Naive B cell (primary cell): ENCODE results near the gene EEF1G. TPM values are rescaled to one million over a fixed set of nuclear protein-coding genes. Genes with fewer than 3 reads are reported as not detected.
"Not testable (repeated sequence)": the region's sequence is repeated elsewhere in the genome, so short reads cannot be mapped to it uniquely, and the experiment has no call there.

ENCODE experiments used
- ATAC-seq, 2 donors: fragments of 150-1000 bp; cut with Tn5 transposase; 2 replicates each; pipeline ENCODE4 v1.10.0; 2021; ENCODE audit warnings: low read depth in 2 of 2, mild to moderate bottlenecking in 2 of 2, moderate library complexity in 2 of 2
- DNase-seq: peaks from one replicate; pipeline ENCODE4 v3.0.0; 2022
- H3K27ac Mint-ChIP-seq, 6 donors: one replicate each; pipeline ENCODE4 v1.8.0; 2020 to 2022; ENCODE audit warnings: mild to moderate bottlenecking in 6 of 6, mixed read lengths in 6 of 6, moderate library complexity in 5 of 6, inconsistent platforms in 2 of 6
- H3K27me3 Mint-ChIP-seq, 3 donors: one replicate each; pipeline ENCODE4 v1.8.0; 2021 to 2022; ENCODE audit warnings: mixed read lengths in 3 of 3, mild to moderate bottlenecking in 1 of 3
- H3K36me3 Mint-ChIP-seq, 2 donors: one replicate each; pipeline ENCODE4 v1.8.0; 2020 to 2022; ENCODE audit warnings: mixed read lengths in 2 of 2, inconsistent platforms in 1 of 2, mild to moderate bottlenecking in 1 of 2
- H3K4me1 Mint-ChIP-seq, 3 donors: one replicate each; pipeline ENCODE4 v1.8.0; 2020 to 2022; ENCODE audit warnings: mixed read lengths in 3 of 3, inconsistent platforms in 1 of 3, mild to moderate bottlenecking in 1 of 3, moderate library complexity in 1 of 3
- H3K4me3 Mint-ChIP-seq, 8 donors: one replicate each; pipeline ENCODE4 v1.8.0; 2020 to 2022; ENCODE audit warnings: mild to moderate bottlenecking in 8 of 8, mixed read lengths in 8 of 8, moderate library complexity in 8 of 8, inconsistent platforms in 2 of 8
- H3K9me3 Mint-ChIP-seq, 7 donors: one replicate each; pipeline ENCODE4 v1.8.0; 2020 to 2022; ENCODE audit warnings: mixed read lengths in 7 of 7, mild to moderate bottlenecking in 5 of 7, inconsistent platforms in 2 of 7, moderate library complexity in 1 of 7
- polyA plus RNA-seq, 6 donors: library from polyadenylated mRNA; unstranded; fragments of 300-500 nt; fragmentation: Illumina TruSeq; gene quantifications; one replicate each; pipeline ENCODE4 v1.2.3, GENCODE V29; 2021; ENCODE audit warnings: low read depth in 6 of 6

The EEF1G gene
- polyA plus RNA-seq, 6 donors from 2014 or later: 1,313 to 1,862 (median 1,450) TPM

DNA sequence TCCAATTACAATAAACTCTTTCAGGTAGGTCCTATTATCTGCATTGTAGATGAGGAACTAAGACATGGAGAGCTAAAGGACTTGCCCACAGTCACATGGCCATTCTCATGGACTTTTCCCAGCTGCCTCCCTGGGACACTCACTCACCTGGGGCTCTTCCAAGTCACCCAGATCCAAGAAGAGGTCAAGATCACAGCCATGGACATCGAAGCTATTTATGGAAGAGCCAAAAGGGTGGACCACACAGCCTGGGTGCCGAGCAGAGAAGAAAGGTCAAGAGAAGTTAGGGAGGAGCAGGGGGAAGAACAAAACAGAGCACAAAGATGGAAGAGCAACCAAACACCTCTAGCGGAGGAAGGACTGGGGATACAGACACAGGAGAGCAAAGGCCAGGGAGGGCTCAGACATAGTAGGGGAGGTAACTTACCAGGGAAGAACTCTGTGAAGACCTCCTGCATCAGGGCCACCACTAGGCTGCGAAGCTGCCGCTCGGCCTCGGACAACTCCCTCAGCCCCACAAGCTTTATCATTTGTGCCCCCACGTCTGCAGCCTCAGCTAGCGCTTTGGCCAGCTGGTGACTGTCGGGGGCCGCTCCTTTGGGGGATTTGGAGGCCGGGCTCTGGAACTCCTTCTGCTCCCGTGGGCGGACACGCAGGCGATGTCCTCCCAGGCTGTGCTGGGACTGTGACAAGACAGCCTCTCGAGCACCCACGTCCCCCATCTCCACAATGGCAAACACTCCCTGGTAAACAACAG, 7.4 kb upstream of the EEF1G start:
- DNase-seq (no peak), ATAC-seq (no peak)
- H3K9me3 Mint-ChIP-seq: no peaks in the 10 kb centered on the region
- H3K4me3 Mint-ChIP-seq: no peak overlapping the region
- H3K4me1 Mint-ChIP-seq: peaks cover 0 to 6% (median 6%) of the 10 kb centered on the region in 3 donors
- H3K27me3 Mint-ChIP-seq: no peaks in the 10 kb centered on the region
- peaks cover 0 to 15% of the 10 kb centered on the region in 2 donors for H3K36me3 Mint-ChIP-seq
- H3K27ac Mint-ChIP-seq: no peak overlapping the region

DNA sequence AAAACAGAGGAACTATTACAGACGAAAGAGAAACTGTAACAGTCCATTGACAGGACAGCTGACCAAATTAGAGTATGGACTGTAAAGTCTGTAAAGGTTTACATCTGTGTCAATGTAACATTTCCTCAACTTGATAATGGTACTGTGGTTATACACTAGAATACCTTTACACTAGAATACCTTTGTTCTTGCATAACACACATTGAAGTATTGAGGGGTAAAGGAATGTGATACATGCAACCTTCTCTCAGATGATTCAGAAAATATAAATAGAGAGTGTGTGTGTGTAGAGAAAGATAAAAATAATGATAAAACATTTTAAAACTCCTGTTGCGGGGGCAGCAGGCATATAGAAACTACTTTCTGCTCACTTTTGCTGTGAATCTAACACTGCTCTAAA, 5.6 kb upstream of the EEF1G start:
- no peak overlapping the region for H3K4me3 Mint-ChIP-seq
- peaks cover 10 to 21% (median 14%) of the 10 kb centered on the region in 3 donors for H3K4me1 Mint-ChIP-seq
- peaks cover 0 to 15% of the 10 kb centered on the region in 2 donors for H3K36me3 Mint-ChIP-seq
- H3K9me3 Mint-ChIP-seq: no peaks in the 10 kb centered on the region
- ATAC-seq: no peak
- no peak for DNase-seq
- no peaks in the 10 kb centered on the region for H3K27me3 Mint-ChIP-seq
- H3K27ac Mint-ChIP-seq: no peak overlapping the region

DNA sequence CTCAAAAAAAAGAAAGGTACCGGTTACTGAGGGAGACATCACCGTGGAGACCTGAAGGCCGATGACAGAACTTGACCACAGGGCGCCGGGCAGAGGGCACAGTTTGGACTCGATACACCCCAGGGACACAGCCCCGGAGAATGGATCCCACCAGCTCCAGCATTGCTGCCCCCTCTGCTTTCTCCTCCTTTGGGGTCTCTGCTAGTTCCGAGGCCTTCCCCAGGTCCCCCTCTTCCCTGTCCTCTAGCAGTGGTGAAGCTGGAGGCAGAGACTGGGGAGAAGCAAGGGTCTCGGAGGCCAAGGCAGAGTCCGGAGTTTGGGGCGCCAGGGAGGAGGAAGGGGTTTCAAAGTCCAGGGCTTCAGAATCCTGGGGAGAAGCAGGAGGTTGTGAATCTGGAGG, 4.8 kb upstream of the EEF1G start:
- no peaks in the 10 kb centered on the region for H3K9me3 Mint-ChIP-seq
- H3K36me3 Mint-ChIP-seq: peaks cover 0 to 15% of the 10 kb centered on the region in 2 donors
- H3K4me1 Mint-ChIP-seq: peaks cover 11 to 23% (median 20%) of the 10 kb centered on the region in 3 donors
- ATAC-seq (no peak), DNase-seq (no peak)
- no peak overlapping the region for H3K27ac Mint-ChIP-seq
- H3K4me3 Mint-ChIP-seq: peak overlapping the region in 1 of 8 donors; percentile 59
- H3K27me3 Mint-ChIP-seq: no peaks in the 10 kb centered on the region

DNA sequence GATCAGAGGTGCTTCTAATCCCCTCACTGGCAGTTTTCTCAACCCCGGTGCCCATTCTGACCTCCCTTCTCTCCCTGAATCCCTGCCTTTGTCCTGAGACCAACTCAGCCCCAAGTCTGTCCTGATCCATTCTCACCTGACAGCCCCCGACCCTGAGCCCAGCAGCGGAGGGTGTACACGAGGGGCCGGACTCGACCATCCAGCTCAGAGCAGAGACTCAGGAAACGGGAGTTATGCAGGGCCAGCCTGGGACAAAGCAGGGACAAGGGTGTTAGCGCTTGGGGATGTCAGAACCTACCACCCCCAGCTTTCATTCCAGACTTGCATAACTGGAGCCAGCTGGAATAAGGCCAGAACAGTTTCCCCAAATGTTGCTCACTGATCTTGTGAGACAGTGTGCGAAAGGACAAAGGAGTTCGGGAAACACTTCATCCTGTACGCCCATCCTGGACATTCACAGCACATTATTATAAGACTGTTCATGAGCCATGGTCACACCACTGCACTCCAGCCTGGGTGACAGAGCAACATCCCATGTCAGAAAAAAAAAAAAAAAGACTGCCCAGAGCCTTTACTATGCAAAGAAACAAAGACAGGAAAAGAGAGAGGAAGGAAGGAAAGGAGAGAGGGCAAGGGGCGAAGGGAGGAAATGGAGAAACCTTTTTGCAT, 3.5 kb upstream of the EEF1G start:
- no peak for ATAC-seq
- Mint-ChIP-seq H3K4me3 (peak overlapping the region in 1 of 8 donors; percentile 56), H3K36me3 (peaks cover 5 to 15% of the 10 kb centered on the region in 2 donors), H3K27ac (no peak overlapping the region), H3K27me3 (no peaks in the 10 kb centered on the region), H3K9me3 (no peaks in the 10 kb centered on the region), H3K4me1 (peaks cover 22 to 36% (median 30%) of the 10 kb centered on the region in 3 donors)
- DNase-seq: no peak

DNA sequence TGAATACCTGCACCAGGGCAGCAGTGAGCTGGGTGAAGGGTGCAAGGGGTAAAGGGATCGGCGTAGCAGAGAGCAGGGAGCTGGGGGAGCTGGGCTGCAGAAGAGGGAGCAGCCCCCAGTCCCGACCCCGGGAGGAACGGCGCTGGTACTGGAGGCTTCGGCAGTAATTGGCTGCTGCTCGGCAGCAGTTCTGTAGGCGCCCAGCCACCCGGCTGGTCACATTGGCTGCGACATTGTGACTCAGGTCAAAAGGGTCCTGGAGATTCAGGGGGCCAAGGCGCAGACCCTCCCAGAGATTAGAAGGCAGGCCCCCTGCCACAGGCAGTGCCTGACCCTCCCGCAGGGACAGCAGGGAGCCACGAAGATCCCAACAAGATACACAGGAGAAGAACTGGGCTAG, 2.1 kb upstream of the EEF1G start:
- Mint-ChIP-seq H3K27ac (peak overlapping the region in 2 of 6 donors; percentile 86 to 97), H3K9me3 (no peaks in the 10 kb centered on the region), H3K4me3 (peak overlapping the region in 7 of 8 donors; percentile 69 to 100 (median 96)), H3K27me3 (no peaks in the 10 kb centered on the region), H3K4me1 (peaks cover 34 to 50% (median 43%) of the 10 kb centered on the region in 3 donors), H3K36me3 (peaks cover 15 to 23% of the 10 kb centered on the region in 2 donors)
- DNase-seq: no peak
- no peak for ATAC-seq

DNA sequence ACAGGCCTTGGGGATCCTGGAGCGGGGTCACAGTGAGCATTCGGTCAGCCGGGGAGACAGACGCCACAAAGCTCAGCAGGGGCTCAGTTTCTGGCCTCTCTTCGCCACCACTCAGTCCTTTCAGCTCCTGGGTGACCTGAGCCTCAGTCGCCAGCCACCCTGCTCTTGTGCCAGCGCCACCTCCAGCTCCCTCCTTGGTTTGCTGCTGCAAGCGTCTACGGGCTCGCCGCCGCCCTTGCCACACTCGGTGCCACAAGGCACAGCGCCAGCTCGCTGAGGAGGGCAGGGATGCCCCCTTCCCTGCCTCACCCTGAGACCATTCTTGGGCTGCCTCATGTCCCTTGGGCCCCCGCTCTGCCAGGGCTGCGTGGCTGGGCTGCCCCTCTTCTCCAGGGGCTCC, 1.5 kb upstream of the EEF1G start:
- Mint-ChIP-seq H3K4me3 (peak overlapping the region; percentile 96 to 100 (median 98)), H3K36me3 (peaks cover 17 to 24% of the 10 kb centered on the region in 2 donors), H3K27me3 (no peaks in the 10 kb centered on the region), H3K9me3 (no peaks in the 10 kb centered on the region), H3K27ac (peak overlapping the region; percentile 41 to 98 (median 94)), H3K4me1 (peaks cover 37 to 53% (median 48%) of the 10 kb centered on the region in 3 donors)
- DNase-seq: no peak
- ATAC-seq: no peak

DNA sequence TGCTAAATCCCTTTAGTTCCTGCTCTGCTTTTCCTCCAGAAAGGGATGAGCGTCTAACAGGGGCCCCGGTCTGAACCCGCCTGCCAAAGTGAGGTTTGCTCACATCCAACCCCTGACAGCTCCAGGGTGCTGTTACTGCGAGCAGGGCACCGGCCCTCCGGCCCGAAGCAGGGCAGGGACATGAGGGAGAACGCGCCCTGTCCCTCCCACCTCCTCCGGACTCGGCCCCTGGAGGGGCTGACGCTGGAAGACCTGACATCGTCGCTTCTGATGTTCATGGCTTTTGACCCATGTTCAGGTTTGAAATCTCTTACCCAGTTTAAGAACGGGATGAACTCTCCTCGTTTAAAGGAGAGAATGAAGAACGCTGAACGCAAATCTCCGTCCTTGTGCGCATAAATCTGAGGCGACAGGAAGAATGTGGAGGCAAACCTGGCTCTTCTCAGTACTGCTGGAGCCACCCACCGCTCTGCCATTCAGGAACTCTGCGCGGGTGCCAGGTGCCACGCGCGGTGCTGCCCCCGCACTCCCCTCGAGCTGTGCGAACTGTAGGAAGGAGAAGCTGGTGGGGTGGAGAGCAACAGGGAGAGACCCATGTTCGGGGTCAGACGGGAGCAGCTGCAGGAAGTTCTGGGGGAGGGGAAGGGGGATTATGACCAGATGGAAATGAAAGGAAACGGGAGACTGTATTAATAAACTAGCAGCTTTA, 826 bp upstream of the EEF1G start:
- peak; percentile 2 for ATAC-seq
- Mint-ChIP-seq H3K9me3 (no peaks in the 10 kb centered on the region), H3K4me1 (peaks cover 38 to 54% (median 53%) of the 10 kb centered on the region in 3 donors), H3K27me3 (no peaks in the 10 kb centered on the region), H3K27ac (peak overlapping the region; percentile 96 to 98 (median 98)), H3K4me3 (peak overlapping the region; percentile 96 to 100 (median 98)), H3K36me3 (peaks cover 17 to 24% of the 10 kb centered on the region in 2 donors)
- no peak for DNase-seq

DNA sequence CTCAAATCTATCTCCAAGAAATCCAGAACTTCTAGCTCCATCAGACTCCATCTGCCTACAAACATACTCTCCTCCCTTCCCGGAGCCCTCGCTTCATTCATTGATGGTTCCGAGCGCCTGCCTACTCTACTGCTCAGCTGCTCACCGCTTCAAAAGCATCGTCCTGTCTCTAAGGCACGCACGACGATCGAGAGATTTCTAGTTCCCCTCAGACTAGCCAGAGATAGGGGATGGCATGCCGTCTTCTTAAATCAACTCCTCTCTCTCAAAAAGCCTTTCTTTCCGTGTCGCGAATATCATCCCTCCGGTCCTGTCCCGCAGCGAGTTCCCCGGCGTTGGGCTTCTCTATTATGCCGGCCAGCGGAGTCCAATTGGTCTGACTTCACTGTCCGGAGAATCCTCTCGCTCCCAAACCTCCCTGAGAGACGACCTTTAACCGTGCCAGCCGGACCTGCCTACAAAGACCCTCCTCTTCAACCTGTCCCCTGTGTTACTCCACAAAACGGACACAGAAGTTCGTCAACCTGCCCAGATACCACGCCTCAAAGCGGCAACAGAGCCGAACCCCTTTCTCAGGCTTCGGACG, 592 bp downstream of the EEF1G start:
- no peaks in the 10 kb centered on the region for H3K27me3 Mint-ChIP-seq
- ATAC-seq: peak; percentile 12 to 25
- DNase-seq: peak; percentile 28
- H3K9me3 Mint-ChIP-seq: no peaks in the 10 kb centered on the region
- peak overlapping the region; percentile 96 to 98 (median 98) for H3K27ac Mint-ChIP-seq
- H3K4me3 Mint-ChIP-seq: peak overlapping the region; percentile 96 to 100 (median 98)
- peaks cover 38 to 54% (median 53%) of the 10 kb centered on the region in 3 donors for H3K4me1 Mint-ChIP-seq
- H3K36me3 Mint-ChIP-seq: peaks cover 17 to 24% of the 10 kb centered on the region in 2 donors

DNA sequence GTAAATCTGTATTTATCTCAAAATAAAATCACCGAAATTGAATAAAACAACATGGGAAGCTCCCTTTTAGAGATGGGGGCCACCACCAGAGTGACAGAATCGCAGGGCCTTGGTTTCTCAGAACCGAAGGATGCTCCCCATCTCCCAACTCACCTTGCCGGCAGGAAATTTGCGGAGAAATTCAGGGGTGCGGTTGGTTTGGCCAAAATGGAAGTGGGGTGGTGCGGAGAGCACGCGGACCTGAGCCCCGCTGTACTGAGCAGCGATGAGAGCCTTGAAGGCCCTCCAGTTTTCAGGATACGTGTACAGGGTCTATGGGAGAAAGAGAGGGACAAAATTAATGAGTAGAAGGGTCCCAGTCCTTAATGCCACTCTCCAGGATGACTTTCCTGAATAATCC, 1.3 kb downstream of the EEF1G start:
- no peaks in the 10 kb centered on the region for H3K27me3 Mint-ChIP-seq
- DNase-seq (no peak), ATAC-seq (no peak)
- peaks cover 38 to 55% (median 55%) of the 10 kb centered on the region in 3 donors for H3K4me1 Mint-ChIP-seq
- peak overlapping the region; percentile 96 to 100 (median 98) for H3K4me3 Mint-ChIP-seq
- H3K9me3 Mint-ChIP-seq: no peaks in the 10 kb centered on the region
- H3K27ac Mint-ChIP-seq: peak overlapping the region; percentile 94 to 98 (median 97)
- peaks cover 17 to 22% of the 10 kb centered on the region in 2 donors for H3K36me3 Mint-ChIP-seq

DNA sequence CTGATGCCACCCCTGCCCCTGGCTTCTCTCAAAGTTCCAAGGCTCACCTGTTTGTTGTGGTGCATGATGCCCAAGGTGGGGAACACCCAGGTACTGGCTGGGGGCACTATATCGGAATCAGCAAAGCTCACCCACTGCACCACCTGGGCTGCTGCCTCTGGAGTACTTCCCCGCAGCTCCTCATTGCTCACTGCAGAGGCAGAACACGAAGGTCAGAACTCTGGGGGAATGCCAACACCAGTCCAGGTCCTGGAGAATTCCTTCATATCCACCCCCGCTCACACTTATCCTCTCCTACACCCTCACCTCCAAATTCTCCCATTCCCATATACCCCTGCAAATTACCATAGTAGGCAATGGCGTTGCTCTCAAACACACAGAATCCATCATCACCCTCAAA, 2.2 kb downstream of the EEF1G start:
- not testable (repeated sequence) for ATAC-seq, H3K27me3 Mint-ChIP-seq, H3K9me3 Mint-ChIP-seq, DNase-seq
- peaks cover 38 to 64% (median 61%) of the 10 kb centered on the region in 3 donors for H3K4me1 Mint-ChIP-seq
- H3K4me3 Mint-ChIP-seq: peak overlapping the region in 4 of 8 donors; percentile 3 to 76 (median 28)
- H3K36me3 Mint-ChIP-seq: peaks cover 17 to 27% of the 10 kb centered on the region in 2 donors
- peak overlapping the region in 5 of 6 donors; percentile 1 to 97 (median 23) for H3K27ac Mint-ChIP-seq

DNA sequence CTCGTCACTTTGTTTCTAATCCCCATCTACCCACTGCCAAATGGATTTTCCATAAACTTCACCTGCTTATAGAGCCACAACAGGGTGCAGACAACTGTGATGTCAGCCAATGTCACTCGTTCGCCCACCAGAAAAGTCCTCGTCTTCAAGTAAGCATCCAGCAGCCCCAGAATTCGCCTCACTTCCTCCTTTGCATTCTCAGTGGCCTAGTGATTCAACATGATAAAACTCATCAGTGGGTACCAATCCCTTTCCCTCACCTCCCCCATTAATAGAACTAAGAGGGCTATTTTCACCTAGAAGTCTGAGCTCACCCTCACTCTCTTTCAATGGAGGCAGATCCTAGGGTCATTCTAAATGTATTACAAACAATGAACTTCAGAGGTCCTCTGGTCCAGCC, 2.8 kb downstream of the EEF1G start:
- Mint-ChIP-seq H3K36me3 (peaks cover 17 to 33% of the 10 kb centered on the region in 2 donors), H3K4me1 (peaks cover 38 to 65% (median 64%) of the 10 kb centered on the region in 3 donors), H3K27ac (peak overlapping the region; percentile 2 to 67 (median 14)), H3K4me3 (peak overlapping the region in 3 of 8 donors; percentile 2 to 76 (median 37))
- H3K27me3 Mint-ChIP-seq, ATAC-seq, H3K9me3 Mint-ChIP-seq, DNase-seq: not testable (repeated sequence)

DNA sequence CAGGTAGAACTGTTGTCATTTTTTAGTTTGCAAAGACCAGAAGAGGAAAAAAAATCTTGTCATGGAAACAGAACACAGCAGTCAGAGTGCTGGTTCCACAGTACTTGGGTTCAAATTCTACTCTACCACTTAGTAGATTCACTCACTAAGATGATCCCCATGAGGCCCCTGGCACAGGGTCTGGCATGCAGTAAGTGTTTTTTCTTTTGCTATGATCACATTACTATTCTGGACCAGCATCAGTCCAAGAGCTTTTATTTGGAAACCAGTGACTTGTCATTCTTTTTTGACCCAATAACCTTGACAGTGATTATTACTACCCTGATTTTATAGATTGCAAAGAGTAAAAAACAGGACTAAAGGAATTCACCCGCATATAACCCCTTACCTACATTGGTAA, 4.1 kb downstream of the EEF1G start:
- ATAC-seq: no peak
- DNase-seq: no peak
- Mint-ChIP-seq H3K4me1 (peaks cover 29 to 59% (median 57%) of the 10 kb centered on the region in 3 donors), H3K27me3 (no peaks in the 10 kb centered on the region), H3K9me3 (no peaks in the 10 kb centered on the region), H3K36me3 (peaks cover 17 to 33% of the 10 kb centered on the region in 2 donors), H3K4me3 (no peak overlapping the region), H3K27ac (peak overlapping the region in 2 of 6 donors; percentile 9 to 59)
